Left ventricle myocardium superior (tissue), 1 donor: ENCODE results near the gene LMCD1. TPM values are rescaled to one million over a fixed set of nuclear protein-coding genes. Genes with fewer than 3 reads are reported as not detected.

ENCODE experiments used
- ATAC-seq: fragments of 200-7000 bp; cut with Tn5 transposase; one replicate; pipeline ENCODE4 v1.9.1; 2020; ENCODE audit warnings: mild to moderate bottlenecking, moderate library complexity
- DNase-seq: peaks from one replicate; pipeline ENCODE4 v3.0.0-alpha.2; 2020
- intact Hi-C: fragments of 100-400 bp; cut with micrococcal nuclease; formaldehyde crosslinking; loops from one replicate; pipeline ENCODE4 v1.11.0; 2022
- total RNA-seq: library from RNA; stranded (reverse); fragmentation: NEBNext Ultra II Directional; extraction: Animal tissue kit (Norgen Biotek cat#: 25700); gene quantifications from one replicate; pipeline ENCODE4 v1.2.1, GENCODE V29; 2021
- donor health status: DM: no; HTN: yes; CAD: no; lungs with severe emphysema.

LMCD1 gene
- total RNA-seq, 1 donor from 2014 or later: 37.9 TPM

- intact Hi-C loops: loop anchor here (5.0 kb wide), 1 partner anchor 39 kb away; no protein-coding TSS in a partner anchor
- ATAC-seq (peak; percentile 19), DNase-seq (no peak)
Measured at GRCh38 chr3:8481380-8481779, 20.2 kb upstream of the LMCD1 start.

DNA sequence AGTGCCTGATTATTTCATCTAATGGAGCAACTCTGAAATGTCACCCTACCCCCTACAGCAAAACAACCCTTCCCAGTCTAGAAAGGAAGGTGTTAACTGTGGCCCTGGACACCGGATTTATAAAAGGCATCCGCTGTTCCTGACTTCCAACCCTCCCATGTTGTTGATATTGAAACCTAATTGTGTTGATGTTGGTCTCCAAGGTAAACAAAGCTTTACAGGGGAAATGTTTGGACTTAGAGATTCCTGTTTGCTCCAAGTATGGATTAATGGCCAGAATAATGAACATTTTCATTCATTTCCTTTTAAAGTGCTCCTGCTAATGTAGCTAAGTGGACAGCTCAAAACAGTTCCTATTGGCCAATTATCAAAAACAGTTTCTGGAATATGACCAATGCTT lies 19.4 kb upstream of the LMCD1 start:
- intact Hi-C loops: loop anchor here (5.0 kb wide), 1 partner anchor 40 kb away; no protein-coding TSS in a partner anchor
- ATAC-seq (peak; percentile 18), DNase-seq (no peak)

DNA sequence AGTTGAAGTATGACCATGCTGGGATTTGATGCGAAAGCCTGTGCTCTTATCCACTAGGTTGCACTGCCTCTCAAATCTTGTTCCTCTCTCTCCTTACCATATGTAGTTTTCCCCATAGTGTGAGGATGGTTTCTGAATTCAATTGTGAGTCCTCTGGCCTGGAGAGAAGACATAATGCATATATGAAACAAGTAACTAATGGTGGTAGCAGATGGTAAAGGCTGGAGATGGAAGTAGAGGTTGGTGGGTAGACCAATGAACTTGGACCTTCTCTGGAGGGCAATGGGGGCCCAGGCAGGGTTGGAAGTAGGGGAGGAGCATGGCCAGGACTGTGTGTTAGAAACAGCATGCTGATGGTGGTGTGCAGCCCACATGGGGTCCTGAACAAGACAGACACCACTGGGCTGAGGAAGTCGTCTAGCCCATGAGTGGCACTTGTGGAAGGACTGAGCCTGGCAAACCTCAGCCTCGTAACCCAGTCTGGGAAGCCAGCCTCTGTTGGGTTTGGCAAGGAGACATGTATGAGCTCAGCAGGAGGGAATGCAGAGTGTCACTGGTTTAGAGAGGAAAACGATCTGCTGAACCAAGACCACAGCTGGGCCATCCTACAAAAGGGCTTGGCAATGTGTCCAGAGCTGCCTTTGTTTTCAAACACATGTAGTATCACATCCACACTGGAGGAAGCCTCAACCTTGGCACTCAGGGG lies 18.5 kb upstream of the LMCD1 start:
- ATAC-seq (peak; percentile 94), DNase-seq (peak; percentile 53)
- intact Hi-C loops: loop anchor here (5.0 kb wide), 1 partner anchor 41 kb away; no protein-coding TSS in a partner anchor

- ATAC-seq (no peak), DNase-seq (no peak)
- intact Hi-C loops: loop anchor here (5.0 kb wide), 1 partner anchor 42 kb away; no protein-coding TSS in a partner anchor
Measured at GRCh38 chr3:8484409-8485140, 17.0 kb upstream of the LMCD1 start.

- ATAC-seq (no peak), DNase-seq (no peak)
- intact Hi-C loops: no loop called here
Measured at GRCh38 chr3:8485141-8485870, 16.3 kb upstream of the LMCD1 start.

DNA sequence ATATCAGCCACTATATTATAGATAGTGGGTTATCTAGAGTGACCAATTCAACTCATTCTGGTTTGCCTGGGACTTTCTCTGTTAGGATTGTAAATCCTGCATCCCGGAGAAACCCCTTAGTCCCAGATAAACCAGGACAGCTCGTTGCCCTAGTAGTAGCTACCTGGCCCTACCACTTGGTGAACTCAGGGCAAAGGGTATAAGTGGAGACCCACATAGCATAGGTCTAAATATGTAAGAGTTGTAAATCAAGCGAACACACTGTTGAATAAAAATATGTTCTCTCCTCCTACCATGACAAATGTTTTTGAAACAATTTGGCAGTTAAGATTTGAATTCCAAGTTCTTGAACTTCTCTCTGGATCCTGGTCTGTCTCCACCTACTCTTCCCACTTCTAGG lies 15.7 kb upstream of the LMCD1 start:
- intact Hi-C loops: no loop called here
- DNase-seq (no peak), ATAC-seq (no peak)

GRCh38 chr3:8486434-8486833 lies 15.2 kb upstream of the LMCD1 start:
- ATAC-seq: no peak
- intact Hi-C loops: no loop called here
- no peak for DNase-seq

GRCh38 chr3:8486936-8487335 lies 14.7 kb upstream of the LMCD1 start:
- no peak for DNase-seq
- intact Hi-C loops: no loop called here
- ATAC-seq: peak; percentile 39

- DNase-seq (no peak), ATAC-seq (no peak)
- intact Hi-C loops: no loop called here
Measured at GRCh38 chr3:8488411-8488810, 13.2 kb upstream of the LMCD1 start.

DNA sequence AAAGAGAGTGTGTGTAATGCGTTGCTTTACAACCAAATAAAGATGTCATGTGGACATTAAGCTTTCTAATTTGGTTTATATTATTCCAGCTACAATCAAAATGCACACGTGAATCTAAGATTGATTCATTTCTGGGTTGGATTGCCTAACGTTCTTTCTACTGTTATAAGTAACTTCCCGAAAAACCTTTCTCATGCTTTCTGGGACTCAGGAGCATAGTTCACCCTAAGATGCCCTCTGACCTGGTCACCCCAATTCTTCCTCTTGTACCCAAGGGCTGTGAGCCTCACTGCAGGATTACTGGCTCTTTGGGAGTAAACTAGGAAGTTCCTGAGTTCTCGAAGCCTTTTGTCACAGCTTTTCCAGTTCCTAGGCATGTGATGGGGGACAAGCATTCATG lies 12.7 kb upstream of the LMCD1 start:
- ATAC-seq (no peak), DNase-seq (no peak)
- intact Hi-C loops: no loop called here

GRCh38 chr3:8489278-8489792 lies 12.3 kb upstream of the LMCD1 start:
- ATAC-seq (no peak), DNase-seq (no peak)
- intact Hi-C loops: no loop called here

DNA sequence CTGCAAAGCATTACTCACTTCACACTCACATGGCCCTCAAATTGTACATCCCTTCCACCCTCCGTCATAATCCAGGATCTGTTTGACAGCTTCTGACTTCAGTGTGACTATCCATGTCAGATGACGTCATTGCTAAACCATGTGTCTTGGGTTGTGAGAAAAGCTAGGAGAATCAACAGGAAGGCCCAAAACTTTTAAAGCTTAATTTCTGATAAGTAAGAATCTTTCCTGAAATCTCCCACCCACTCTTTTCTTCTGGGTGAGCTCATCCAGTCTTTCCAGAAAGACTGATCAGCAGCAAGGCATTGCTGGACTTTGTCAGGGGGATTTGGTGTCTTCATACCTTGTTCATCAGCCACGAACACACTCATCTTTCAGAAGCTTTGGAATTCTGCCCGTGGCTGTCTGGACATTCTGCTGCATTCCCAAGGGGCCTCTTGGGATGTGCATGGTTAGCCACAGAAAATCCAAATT lies 11.5 kb upstream of the LMCD1 start:
- ATAC-seq: no peak
- DNase-seq: no peak
- intact Hi-C loops: no loop called here

- ATAC-seq: peak; percentile 54
- intact Hi-C loops: no loop called here
- DNase-seq: peak; percentile 54
Measured at GRCh38 chr3:8491271-8492144, 10.1 kb upstream of the LMCD1 start.

DNA sequence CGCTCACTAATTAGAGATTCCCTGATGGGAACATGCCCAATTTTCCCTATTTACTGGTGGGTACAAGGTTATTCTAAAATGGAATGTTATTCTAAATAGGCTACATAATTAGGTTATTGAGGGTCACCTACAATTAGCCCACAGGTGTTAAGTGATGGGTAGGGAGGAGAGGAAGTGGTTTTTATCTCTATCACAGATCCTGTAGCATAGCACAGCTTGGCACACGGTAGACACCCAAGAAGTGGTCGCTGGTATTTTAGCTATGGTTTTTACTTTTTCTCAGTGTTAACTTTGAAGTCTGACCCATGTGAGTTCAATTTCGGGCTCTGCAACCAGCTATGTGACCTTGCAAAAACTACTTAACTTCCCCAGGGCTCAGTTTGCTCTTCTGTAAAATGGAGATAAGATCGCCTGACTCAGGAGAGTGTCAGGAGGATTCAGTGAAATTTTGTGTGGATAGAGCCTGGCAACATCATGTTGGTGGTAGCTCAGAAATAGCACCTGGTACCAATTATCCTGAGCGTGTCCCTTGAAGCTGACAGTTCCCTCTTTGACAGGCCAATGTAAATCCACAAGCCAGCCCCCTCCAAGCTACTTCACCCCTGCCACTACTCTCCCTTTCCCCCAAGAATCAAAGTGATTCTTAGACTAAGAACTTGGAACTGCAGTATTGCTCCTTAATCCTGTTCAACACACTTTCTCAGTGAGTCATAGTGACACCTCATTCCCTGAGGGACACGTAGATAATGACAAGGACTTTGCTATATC lies 8.7 kb upstream of the LMCD1 start:
- no peak for DNase-seq
- ATAC-seq: no peak
- intact Hi-C loops: no loop called here

GRCh38 chr3:8493744-8494143 lies 7.9 kb upstream of the LMCD1 start:
- intact Hi-C loops: no loop called here
- ATAC-seq: no peak
- DNase-seq: no peak

GRCh38 chr3:8494327-8494726 lies 7.3 kb upstream of the LMCD1 start:
- DNase-seq: no peak
- intact Hi-C loops: no loop called here
- ATAC-seq: no peak

GRCh38 chr3:8497582-8497981 lies 4.0 kb upstream of the LMCD1 start:
- intact Hi-C loops: no loop called here
- ATAC-seq: no peak
- no peak for DNase-seq

DNA sequence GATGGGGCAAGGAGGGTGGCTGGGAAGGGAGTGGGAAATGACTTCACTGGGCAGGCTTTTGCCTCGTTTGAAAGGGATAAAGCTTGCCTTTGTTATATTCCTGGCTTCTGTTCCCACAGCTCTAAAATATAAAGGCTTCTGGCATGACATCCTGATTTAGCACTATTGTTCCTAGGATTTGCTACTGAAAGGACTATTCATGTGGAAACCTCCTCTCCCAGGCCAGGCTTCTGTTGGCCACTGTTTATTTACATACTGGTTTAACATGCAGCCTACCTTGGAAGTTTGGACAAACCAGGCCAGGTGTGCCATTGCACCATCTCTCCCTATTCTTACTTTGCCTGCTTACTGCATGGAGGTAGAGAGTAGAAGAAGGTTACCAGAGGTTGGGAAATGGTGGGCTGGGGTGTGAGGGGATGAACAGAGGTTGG lies 2.4 kb upstream of the LMCD1 start:
- no peak for ATAC-seq
- intact Hi-C loops: no loop called here
- DNase-seq: no peak
